HepG2 (cell line): ENCODE results near the gene BBC3. TPM values are rescaled to one million over a fixed set of nuclear protein-coding genes. Genes with fewer than 3 reads are reported as not detected.

Experiments
- CAMTA2 ChIP-seq: sonication (generic); formaldehyde crosslinking; IDR thresholded peaks from 2 replicates; pipeline ENCODE4 v1.4.0; 2020; ENCODE audit warnings: mild to moderate bottlenecking, missing genetic modification reagents, borderline replicate concordance
- ELF4 ChIP-seq: sonication (generic); formaldehyde crosslinking; IDR thresholded peaks from 2 replicates; pipeline ENCODE4 v1.5.0; 2020; ENCODE audit warnings: missing genetic modification reagents, mild to moderate bottlenecking, moderate library complexity, borderline replicate concordance
- HOXA3 ChIP-seq: sonication (generic); formaldehyde crosslinking; IDR thresholded peaks from 2 replicates; pipeline ENCODE4 v1.5.0; 2020; ENCODE audit warnings: missing genetic modification reagents
- MYC ChIP-seq: sonication (generic); formaldehyde crosslinking; IDR thresholded peaks from 2 replicates; pipeline ENCODE4 v1.9.0; 2021; ENCODE audit warnings: missing genetic modification reagents, borderline replicate concordance
- RXRA ChIP-seq: sonication (generic); formaldehyde crosslinking; IDR thresholded peaks from 2 replicates; pipeline ENCODE4 v1.5.1; 2020; ENCODE audit warnings: missing genetic modification reagents
- SSRP1 ChIP-seq: IDR thresholded peaks from 2 replicates; pipeline ENCODE4 v1.6.1; 2016; ENCODE audit warnings: control low read depth
- ZNF17 ChIP-seq: sonication (generic); formaldehyde crosslinking; IDR thresholded peaks from 2 replicates; pipeline ENCODE4 v1.5.0; 2020; ENCODE audit warnings: mild to moderate bottlenecking, missing genetic modification reagents
- ZNF253 ChIP-seq: sonication (generic); formaldehyde crosslinking; IDR thresholded peaks from 2 replicates; pipeline ENCODE4 v1.8.0; 2022; ENCODE audit warnings: mild to moderate bottlenecking, missing genetic modification reagents, borderline replicate concordance
- ZNF30 ChIP-seq: sonication (generic); formaldehyde crosslinking; IDR thresholded peaks from 2 replicates; pipeline ENCODE4 v1.5.0; 2020; ENCODE audit warnings: mild to moderate bottlenecking, missing genetic modification reagents
- ZNF431 ChIP-seq: sonication (generic); formaldehyde crosslinking; IDR thresholded peaks from 2 replicates; pipeline ENCODE4 v1.9.0; 2022; ENCODE audit warnings: missing genetic modification reagents, low read depth, mild to moderate bottlenecking, borderline replicate concordance
- ZNF605 ChIP-seq: sonication (generic); formaldehyde crosslinking; IDR thresholded peaks from 2 replicates; pipeline ENCODE4 v1.8.0; 2022; ENCODE audit warnings: mild to moderate bottlenecking, missing genetic modification reagents
- ZNF839 ChIP-seq: sonication (generic); formaldehyde crosslinking; IDR thresholded peaks from 2 replicates; pipeline ENCODE4 v1.4.0; 2020; ENCODE audit warnings: missing genetic modification reagents, mild to moderate bottlenecking, borderline replicate concordance
- polyA plus RNA-seq, 8 experiments: library from polyadenylated mRNA; depleted of rRNA in 3 of 8; stranded (reverse) in 7 of 8; unstranded in 1 of 8; fragments of >200 nt; fragmentation: Illumina TruSeq in 4 of 8; extraction: Trizol in 4 of 8; gene quantifications; 2 replicates each; pipeline versions ENCODE4 v1.2.1 to v1.2.3, GENCODE V29; 2011 to 2016; ENCODE audit warnings: low read depth in 4 of 8, missing spikeins in 1 of 8, mixed read lengths in 1 of 8; ENCODE audit not compliant: insufficient read depth in 1 of 8
- total RNA-seq, 5 experiments: library from RNA; depleted of rRNA; stranded (reverse); fragments of >200 nt; fragmentation: Illumina TruSeq; extraction: Trizol; gene quantifications; 2 replicates each; pipeline ENCODE4 v1.2.3, GENCODE V29; 2016; ENCODE audit warnings: low read depth in 1 of 5
- TF ChIP-seq, protein P1 (sequence below): sonication (generic); formaldehyde crosslinking; conservative IDR thresholded peaks from 2 replicates; pipeline ENCODE4 v1.4.0; 2020; ENCODE audit warnings: missing genetic modification reagents
- TF ChIP-seq, protein P2 (sequence below): sonication (generic); formaldehyde crosslinking; IDR thresholded peaks from 2 replicates; pipeline ENCODE4 v1.5.1; 2020; ENCODE audit warnings: missing genetic modification reagents, mild to moderate bottlenecking, borderline replicate concordance
- TF ChIP-seq, protein P3 (sequence below): sonication (generic); formaldehyde crosslinking; IDR thresholded peaks from 2 replicates; pipeline ENCODE4 v1.5.0; 2020; ENCODE audit warnings: missing genetic modification reagents, mild to moderate bottlenecking, borderline replicate concordance
- TF ChIP-seq, protein P4 (sequence below): sonication (generic); formaldehyde crosslinking; IDR thresholded peaks from 2 replicates; pipeline ENCODE4 v1.4.0; 2020; ENCODE audit warnings: mild to moderate bottlenecking, missing genetic modification reagents, borderline replicate concordance
- TF ChIP-seq, protein P5 (sequence below), 2 experiments: sonication (generic) in 1 of 2; formaldehyde crosslinking in 1 of 2; IDR thresholded peaks; 2 replicates each; pipeline versions ENCODE4 v1.5.1 to v1.6.1; 2011 to 2020; ENCODE audit warnings: borderline replicate concordance in 1 of 2, low read depth in 1 of 2, low read length in 1 of 2, mild to moderate bottlenecking in 1 of 2, missing genetic modification reagents in 1 of 2, moderate library complexity in 1 of 2

Gene BBC3
- total and polyA plus RNA-seq, 2 of the 13 experiments (the other 11 are each of a cell fraction or from before 2014, with no cell fraction given), result 6.1 to 8.8 TPM

DNA sequence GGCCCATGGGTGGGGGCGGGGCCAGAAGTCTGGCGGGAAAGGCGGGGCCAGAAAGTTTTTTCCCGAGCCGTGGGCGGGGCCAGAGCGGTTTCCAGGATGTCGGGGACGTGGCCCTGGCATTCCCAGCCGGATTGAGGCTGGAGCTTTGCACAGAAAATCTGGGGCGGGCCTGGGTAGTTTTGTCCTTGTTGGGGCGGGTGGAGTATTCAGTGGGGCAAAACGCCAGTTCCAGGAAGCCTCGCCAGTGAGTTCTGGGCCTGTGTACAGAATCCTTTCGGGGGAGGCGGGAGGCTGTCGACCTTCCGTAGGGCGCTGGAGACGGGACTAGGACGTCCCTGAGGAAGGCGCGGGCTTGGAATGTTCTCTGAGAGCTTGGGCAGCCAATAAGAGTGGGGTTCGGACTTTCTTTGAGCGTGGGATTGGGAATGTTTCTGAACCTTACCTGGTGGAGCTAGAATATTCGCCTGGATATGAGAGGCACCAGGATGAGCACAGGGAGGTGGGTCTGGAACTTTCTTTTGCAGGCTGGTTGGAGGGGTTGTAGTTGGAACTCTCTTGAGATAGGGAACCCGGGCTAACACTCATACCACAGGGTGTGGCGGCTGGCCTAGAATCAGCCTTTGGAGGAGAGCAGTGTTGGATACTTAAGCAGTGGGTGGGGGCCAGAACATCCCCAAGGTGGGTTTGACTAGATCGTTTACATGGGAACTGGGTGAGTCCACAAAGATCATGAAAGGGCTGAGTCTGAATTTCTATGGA is 26.6 kb upstream of the BBC3 start (continued):
- no peak for TF ChIP-seq SSRP1 (CRISPR knock-in tag)
- TF ChIP-seq, protein P1, sequence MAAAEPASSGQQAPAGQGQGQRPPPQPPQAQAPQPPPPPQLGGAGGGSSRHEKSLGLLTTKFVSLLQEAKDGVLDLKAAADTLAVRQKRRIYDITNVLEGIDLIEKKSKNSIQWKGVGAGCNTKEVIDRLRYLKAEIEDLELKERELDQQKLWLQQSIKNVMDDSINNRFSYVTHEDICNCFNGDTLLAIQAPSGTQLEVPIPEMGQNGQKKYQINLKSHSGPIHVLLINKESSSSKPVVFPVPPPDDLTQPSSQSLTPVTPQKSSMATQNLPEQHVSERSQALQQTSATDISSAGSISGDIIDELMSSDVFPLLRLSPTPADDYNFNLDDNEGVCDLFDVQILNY, result no peak
- no peak for TF ChIP-seq ZNF605 (CRISPR knock-in tag)
- TF ChIP-seq, protein P2, sequence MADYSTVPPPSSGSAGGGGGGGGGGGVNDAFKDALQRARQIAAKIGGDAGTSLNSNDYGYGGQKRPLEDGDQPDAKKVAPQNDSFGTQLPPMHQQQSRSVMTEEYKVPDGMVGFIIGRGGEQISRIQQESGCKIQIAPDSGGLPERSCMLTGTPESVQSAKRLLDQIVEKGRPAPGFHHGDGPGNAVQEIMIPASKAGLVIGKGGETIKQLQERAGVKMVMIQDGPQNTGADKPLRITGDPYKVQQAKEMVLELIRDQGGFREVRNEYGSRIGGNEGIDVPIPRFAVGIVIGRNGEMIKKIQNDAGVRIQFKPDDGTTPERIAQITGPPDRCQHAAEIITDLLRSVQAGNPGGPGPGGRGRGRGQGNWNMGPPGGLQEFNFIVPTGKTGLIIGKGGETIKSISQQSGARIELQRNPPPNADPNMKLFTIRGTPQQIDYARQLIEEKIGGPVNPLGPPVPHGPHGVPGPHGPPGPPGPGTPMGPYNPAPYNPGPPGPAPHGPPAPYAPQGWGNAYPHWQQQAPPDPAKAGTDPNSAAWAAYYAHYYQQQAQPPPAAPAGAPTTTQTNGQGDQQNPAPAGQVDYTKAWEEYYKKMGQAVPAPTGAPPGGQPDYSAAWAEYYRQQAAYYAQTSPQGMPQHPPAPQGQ (CRISPR knock-in tag), result no peak
- TF ChIP-seq MYC (CRISPR knock-in tag), result peak; percentile 17; the same call in 1 of the 2 replicates
- no peak for TF ChIP-seq ZNF30 (CRISPR knock-in tag)
- no peak for TF ChIP-seq ZNF253
- no peak for TF ChIP-seq ZNF17
- peak; percentile 51; the same call in 1 of the 2 replicates for TF ChIP-seq ELF4 (CRISPR knock-in tag)
- peak; percentile 6; the same call in 1 of the 2 replicates for TF ChIP-seq HOXA3
- TF ChIP-seq ZNF431 (CRISPR knock-in tag), result no peak
- TF ChIP-seq, protein P3, sequence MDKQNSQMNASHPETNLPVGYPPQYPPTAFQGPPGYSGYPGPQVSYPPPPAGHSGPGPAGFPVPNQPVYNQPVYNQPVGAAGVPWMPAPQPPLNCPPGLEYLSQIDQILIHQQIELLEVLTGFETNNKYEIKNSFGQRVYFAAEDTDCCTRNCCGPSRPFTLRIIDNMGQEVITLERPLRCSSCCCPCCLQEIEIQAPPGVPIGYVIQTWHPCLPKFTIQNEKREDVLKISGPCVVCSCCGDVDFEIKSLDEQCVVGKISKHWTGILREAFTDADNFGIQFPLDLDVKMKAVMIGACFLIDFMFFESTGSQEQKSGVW (CRISPR knock-in tag), result no peak
- peak; percentile 31; the same call in 1 of the 2 replicates for TF ChIP-seq RXRA (CRISPR knock-in tag)
- no peak for TF ChIP-seq CAMTA2 (CRISPR knock-in tag)
- TF ChIP-seq, protein P4, sequence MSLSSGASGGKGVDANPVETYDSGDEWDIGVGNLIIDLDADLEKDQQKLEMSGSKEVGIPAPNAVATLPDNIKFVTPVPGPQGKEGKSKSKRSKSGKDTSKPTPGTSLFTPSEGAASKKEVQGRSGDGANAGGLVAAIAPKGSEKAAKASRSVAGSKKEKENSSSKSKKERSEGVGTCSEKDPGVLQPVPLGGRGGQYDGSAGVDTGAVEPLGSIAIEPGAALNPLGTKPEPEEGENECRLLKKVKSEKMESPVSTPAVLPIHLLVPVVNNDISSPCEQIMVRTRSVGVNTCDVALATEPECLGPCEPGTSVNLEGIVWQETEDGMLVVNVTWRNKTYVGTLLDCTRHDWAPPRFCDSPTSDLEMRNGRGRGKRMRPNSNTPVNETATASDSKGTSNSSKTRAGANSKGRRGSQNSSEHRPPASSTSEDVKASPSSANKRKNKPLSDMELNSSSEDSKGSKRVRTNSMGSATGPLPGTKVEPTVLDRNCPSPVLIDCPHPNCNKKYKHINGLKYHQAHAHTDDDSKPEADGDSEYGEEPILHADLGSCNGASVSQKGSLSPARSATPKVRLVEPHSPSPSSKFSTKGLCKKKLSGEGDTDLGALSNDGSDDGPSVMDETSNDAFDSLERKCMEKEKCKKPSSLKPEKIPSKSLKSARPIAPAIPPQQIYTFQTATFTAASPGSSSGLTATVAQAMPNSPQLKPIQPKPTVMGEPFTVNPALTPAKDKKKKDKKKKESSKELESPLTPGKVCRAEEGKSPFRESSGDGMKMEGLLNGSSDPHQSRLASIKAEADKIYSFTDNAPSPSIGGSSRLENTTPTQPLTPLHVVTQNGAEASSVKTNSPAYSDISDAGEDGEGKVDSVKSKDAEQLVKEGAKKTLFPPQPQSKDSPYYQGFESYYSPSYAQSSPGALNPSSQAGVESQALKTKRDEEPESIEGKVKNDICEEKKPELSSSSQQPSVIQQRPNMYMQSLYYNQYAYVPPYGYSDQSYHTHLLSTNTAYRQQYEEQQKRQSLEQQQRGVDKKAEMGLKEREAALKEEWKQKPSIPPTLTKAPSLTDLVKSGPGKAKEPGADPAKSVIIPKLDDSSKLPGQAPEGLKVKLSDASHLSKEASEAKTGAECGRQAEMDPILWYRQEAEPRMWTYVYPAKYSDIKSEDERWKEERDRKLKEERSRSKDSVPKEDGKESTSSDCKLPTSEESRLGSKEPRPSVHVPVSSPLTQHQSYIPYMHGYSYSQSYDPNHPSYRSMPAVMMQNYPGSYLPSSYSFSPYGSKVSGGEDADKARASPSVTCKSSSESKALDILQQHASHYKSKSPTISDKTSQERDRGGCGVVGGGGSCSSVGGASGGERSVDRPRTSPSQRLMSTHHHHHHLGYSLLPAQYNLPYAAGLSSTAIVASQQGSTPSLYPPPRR (CRISPR knock-in tag), result no peak
- TF ChIP-seq ZNF839 (CRISPR knock-in tag), result peak; percentile 69; the same call in 1 of the 2 replicates
- TF ChIP-seq, protein P5, sequence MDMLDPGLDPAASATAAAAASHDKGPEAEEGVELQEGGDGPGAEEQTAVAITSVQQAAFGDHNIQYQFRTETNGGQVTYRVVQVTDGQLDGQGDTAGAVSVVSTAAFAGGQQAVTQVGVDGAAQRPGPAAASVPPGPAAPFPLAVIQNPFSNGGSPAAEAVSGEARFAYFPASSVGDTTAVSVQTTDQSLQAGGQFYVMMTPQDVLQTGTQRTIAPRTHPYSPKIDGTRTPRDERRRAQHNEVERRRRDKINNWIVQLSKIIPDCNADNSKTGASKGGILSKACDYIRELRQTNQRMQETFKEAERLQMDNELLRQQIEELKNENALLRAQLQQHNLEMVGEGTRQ (IDR thresholded peaks at IDR 0.05; ENCODE audit: low read depth, low read length), result no peak
- TF ChIP-seq, protein P5 (CRISPR knock-in tag; IDR thresholded peaks at IDR 0.05; ENCODE audit: borderline replicate concordance), result no peak
